Measurements from ENCODE around the gene PRKN. TPM values are rescaled to one million over a fixed set of nuclear protein-coding genes. Genes with fewer than 3 reads are reported as not detected.

Gene PRKN
- total and polyA plus RNA-seq, 2 donors (not counting 3 experiments of a cell fraction or from before 2014, with no cell fraction given) = 0.06 TPM; not detected in 1

- CTCF ChIA-PET = no interaction called here
- Histone ChIP-seq H3K27ac (ENCODE audit: insufficient read depth, low read depth, low read length) (no peak overlapping the region), H3K4me1 (ENCODE audit: control insufficient read depth, extremely low read depth, insufficient read depth, low read length) (no peaks in the 10 kb centered on the region), H3K27me3 (ENCODE audit: control insufficient read depth in 2 of 2, insufficient read depth in 2 of 2, low read length in 2 of 2) (no peaks in the 10 kb centered on the region), H3K4me3 (replicated peaks in 1 of 3; ENCODE audit: insufficient read depth in 1 of 3, low read depth in 1 of 3, low read length in 3 of 3) (no peak overlapping the region), H4K20me1 (replicated peaks; ENCODE audit: control insufficient read depth, extremely low read depth, insufficient read depth, low read length) (no peaks in the 10 kb centered on the region), H3K9me1 (replicated peaks; ENCODE audit: control insufficient read depth, extremely low read depth, insufficient read depth, low read length) (no peaks in the 10 kb centered on the region), H3K4me2 (ENCODE audit: insufficient read depth, low read length) (no peak overlapping the region), H3K79me2 (ENCODE audit: control insufficient read depth, insufficient read depth, low read length) (no peaks in the 10 kb centered on the region), H2AFZ (ENCODE audit: low read depth, low read length) (no peak overlapping the region), H3K9ac (replicated peaks; ENCODE audit: extremely low read depth, insufficient read depth, low read length) (no peak overlapping the region), H3K9me3 (replicated peaks; ENCODE audit: control insufficient read depth, insufficient read depth, low read length) (no peaks in the 10 kb centered on the region), H3K36me3 (ENCODE audit: control insufficient read depth in 2 of 2, extremely low read depth in 1 of 2, insufficient read depth in 2 of 2, low read length in 2 of 2) (no peaks in the 10 kb centered on the region)
- TF ChIP-seq CTCF (IDR thresholded peaks at IDR 0.05; ENCODE audit: extremely low read depth in 1 of 2, insufficient read depth in 1 of 2, low read depth in 1 of 2, low read length in 2 of 2) (no peak), FOS (IDR thresholded peaks at IDR 0.05; ENCODE audit: borderline replicate concordance, insufficient read depth, low read length) (no peak), GATA2 (IDR thresholded peaks at IDR 0.05; ENCODE audit: insufficient read depth, insufficient read length, low read depth, low read length) (no peak), MAX (IDR thresholded peaks at IDR 0.05; ENCODE audit: insufficient read depth, insufficient read length) (no peak), JUN (IDR thresholded peaks at IDR 0.05; ENCODE audit: borderline replicate concordance, insufficient read depth, insufficient read length, low read depth) (no peak), POLR2A (IDR thresholded peaks at IDR 0.05; ENCODE audit: low read depth, low read length) (no peak), MYC (IDR thresholded peaks at IDR 0.05; ENCODE audit: low read depth, low read length) (no peak), POLR2AphosphoS5 (IDR thresholded peaks at IDR 0.05; ENCODE audit: insufficient read depth, low read depth, low read length) (no peak), EZH2 (IDR thresholded peaks at IDR 0.05; ENCODE audit: borderline replicate concordance, low read depth, low read length, severe bottlenecking) (no peak)
- dilution Hi-C loops (cut with MboI; ENCODE audit: extremely low pct_ligation_motif_present, low sequenced_read_pairs) (no loop called here), intact Hi-C loops (cut with micrococcal nuclease) (no loop called here)
- no TSS peak for BruUV-seq (replicated peaks)
- POLR2A ChIA-PET = no interaction called here
- FAIRE-seq (no peak), DNase-seq (ENCODE audit: low read depth, low spot score) (no peak)
These were observed 764.4 kb downstream of the PRKN start for GRCh38 chr6:161963181-161963580.

Data from endothelial cell of umbilical vein (primary cell).